ENCODE data around the gene AKNA. TPM values are rescaled to one million over a fixed set of nuclear protein-coding genes. Genes with fewer than 3 reads are reported as not detected.
A peak's percentile ranks its signal among the peaks of the same experiment; 100 is the strongest.

AKNA gene
- total RNA-seq, 1 donor: 11.2 TPM

DNA sequence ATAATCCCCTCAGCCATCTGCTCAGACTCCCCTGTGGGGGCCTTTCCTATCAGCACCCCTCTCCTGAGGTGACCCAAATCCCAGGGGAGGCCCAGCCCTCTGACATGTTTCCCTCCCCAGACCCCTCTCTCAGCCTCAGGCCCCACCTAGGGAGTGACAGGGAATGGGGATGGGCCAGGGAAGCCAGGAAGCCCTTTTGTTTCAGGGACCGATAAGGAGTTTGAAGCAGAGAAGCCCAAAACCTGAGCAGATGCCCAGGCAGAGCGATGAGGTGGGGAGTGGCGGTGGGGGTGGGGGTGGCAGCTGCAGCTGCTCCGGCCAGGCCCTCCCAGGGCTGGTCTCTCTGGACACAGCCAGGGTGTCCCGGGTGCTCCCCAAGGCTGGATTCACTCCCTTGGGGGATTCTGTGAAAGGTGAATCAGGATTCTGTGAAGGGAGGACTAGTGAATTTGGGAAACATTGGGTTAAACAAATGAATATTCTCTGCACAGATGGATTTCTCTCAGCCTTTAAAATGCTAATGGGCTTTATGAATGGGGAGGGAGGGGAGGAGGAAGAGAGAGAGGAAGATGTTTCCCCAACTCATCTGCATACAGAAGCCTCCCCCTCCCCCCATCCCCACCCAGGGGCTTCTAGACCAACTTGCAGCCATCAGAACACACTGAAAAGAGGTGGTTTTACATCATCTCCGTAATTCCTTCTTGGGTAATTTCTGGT lies 17.4 kb downstream of the AKNA start:
- H3K4me3 ChIP-seq (ENCODE audit: low read depth, low read length): no peak overlapping the region
- TF ChIP-seq, protein P1, sequence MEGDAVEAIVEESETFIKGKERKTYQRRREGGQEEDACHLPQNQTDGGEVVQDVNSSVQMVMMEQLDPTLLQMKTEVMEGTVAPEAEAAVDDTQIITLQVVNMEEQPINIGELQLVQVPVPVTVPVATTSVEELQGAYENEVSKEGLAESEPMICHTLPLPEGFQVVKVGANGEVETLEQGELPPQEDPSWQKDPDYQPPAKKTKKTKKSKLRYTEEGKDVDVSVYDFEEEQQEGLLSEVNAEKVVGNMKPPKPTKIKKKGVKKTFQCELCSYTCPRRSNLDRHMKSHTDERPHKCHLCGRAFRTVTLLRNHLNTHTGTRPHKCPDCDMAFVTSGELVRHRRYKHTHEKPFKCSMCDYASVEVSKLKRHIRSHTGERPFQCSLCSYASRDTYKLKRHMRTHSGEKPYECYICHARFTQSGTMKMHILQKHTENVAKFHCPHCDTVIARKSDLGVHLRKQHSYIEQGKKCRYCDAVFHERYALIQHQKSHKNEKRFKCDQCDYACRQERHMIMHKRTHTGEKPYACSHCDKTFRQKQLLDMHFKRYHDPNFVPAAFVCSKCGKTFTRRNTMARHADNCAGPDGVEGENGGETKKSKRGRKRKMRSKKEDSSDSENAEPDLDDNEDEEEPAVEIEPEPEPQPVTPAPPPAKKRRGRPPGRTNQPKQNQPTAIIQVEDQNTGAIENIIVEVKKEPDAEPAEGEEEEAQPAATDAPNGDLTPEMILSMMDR (IDR thresholded peaks at IDR 0.05; ENCODE audit: insufficient read depth, low read depth, low read length): no peak

GRCh38 chr9:114369216-114370130 lies 18.3 kb downstream of the AKNA start:
- DNase-seq (ENCODE audit: low read depth): no peak
- H3K4me3 ChIP-seq (ENCODE audit: low read depth, low read length): no peak overlapping the region
- TF ChIP-seq, protein P1 (IDR thresholded peaks at IDR 0.05; ENCODE audit: insufficient read depth, low read depth, low read length): no peak

More for the DNA sequence above, 17.4 kb downstream of the AKNA start:
- DNase-seq (ENCODE audit: low read depth): no peak

- TF ChIP-seq, protein P1 (IDR thresholded peaks at IDR 0.05; ENCODE audit: insufficient read depth, low read depth, low read length): no peak
- no peak overlapping the region for H3K4me3 ChIP-seq (ENCODE audit: low read depth, low read length)
- DNase-seq (ENCODE audit: low read depth): no peak
These were observed 19.8 kb downstream of the AKNA start for GRCh38 chr9:114367772-114368569.

- no peak for DNase-seq (ENCODE audit: low read depth)
- TF ChIP-seq, protein P1 (IDR thresholded peaks at IDR 0.05; ENCODE audit: insufficient read depth, low read depth, low read length): no peak
- no peak overlapping the region for H3K4me3 ChIP-seq (ENCODE audit: low read depth, low read length)
These were observed 20.4 kb downstream of the AKNA start for GRCh38 chr9:114367366-114367765.

DNA sequence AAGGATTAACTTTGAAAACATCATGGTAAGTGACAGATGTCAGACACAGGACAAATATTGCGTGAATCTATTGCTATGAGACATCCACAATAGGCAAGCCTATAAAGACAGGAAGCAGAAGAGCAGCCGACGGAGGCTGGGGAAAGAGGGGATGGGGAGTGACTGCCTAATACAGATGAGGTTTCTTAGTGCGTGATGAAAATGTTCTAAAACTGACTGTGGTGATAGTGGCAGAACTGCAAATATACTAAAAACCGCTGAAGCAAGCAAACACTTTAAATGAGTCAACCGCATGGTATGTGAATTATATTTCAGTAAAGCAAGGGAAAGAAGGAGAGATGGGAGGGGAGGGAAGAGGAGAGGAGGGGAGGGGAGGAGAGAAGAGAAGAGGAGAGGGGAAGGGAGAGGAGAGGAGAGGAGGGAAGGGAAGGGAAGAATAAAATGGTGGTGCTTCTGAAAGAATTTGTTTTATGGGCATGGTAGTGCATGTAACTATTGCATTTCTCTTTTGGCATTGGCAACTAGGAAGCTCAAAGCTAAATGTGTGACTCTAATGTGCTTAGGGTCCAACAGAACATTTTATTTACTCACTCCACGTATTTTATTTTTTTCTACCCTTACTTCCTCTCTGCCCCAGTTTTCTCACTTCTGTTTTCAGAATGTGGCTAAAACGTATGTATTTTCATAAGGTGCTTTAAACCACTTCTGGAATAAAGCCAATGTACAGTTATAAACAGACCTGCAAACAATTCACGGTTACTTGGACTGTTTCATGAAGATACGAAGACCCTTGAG lies 21.3 kb downstream of the AKNA start:
- DNase-seq (ENCODE audit: low read depth): peak; percentile 95
- TF ChIP-seq, protein P1 (IDR thresholded peaks at IDR 0.05; ENCODE audit: insufficient read depth, low read depth, low read length): no peak
- H3K4me3 ChIP-seq (ENCODE audit: low read depth, low read length): no peak overlapping the region

- no peak overlapping the region for H3K4me3 ChIP-seq (ENCODE audit: low read depth, low read length)
- TF ChIP-seq, protein P1 (IDR thresholded peaks at IDR 0.05; ENCODE audit: insufficient read depth, low read depth, low read length): no peak
- DNase-seq (ENCODE audit: low read depth): no peak
These were observed 22.6 kb downstream of the AKNA start for GRCh38 chr9:114365194-114365593.

All from fibroblast of villous mesenchyme (primary cell).